H1 (cell line): Measurements from ENCODE around the gene INPP5B.
"Not testable (repeated sequence)": the region's sequence is repeated elsewhere in the genome, so short reads cannot be mapped to it uniquely, and the experiment has no call there.

ENCODE experiments used
- CEBPB ChIP-seq: IDR thresholded peaks from 2 replicates; pipeline ENCODE4 v1.6.1; 2012; ENCODE audit warnings: low read depth, low read length
- EP300 ChIP-seq, 2 experiments: IDR thresholded peaks; 1 replicate in 1 of 2; 2 replicates in 1 of 2; pipeline ENCODE4 v1.6.1; 2011 to 2012; ENCODE audit warnings: low read depth in 2 of 2, low read length in 2 of 2, mild to moderate bottlenecking in 2 of 2, borderline replicate concordance in 1 of 2, inconsistent platforms in 1 of 2, moderate library complexity in 1 of 2
- EZH2 ChIP-seq: fragments of 200-600 bp; sonication (generic); IDR thresholded peaks from 2 replicates; pipeline ENCODE4 v1.7.1; 2012; ENCODE audit warnings: low read depth, mild to moderate bottlenecking, moderate library complexity, low read length, inconsistent platforms; ENCODE audit not compliant: severe bottlenecking
- RFX5 ChIP-seq: IDR thresholded peaks from 2 replicates; pipeline ENCODE4 v1.6.1; 2011; ENCODE audit warnings: low read depth, low read length, improper control_type of control experiment, borderline replicate concordance
- TEAD4 ChIP-seq: IDR thresholded peaks from 2 replicates; pipeline ENCODE4 v1.6.1; 2012; ENCODE audit warnings: low read depth, low read length, inconsistent platforms, mixed read lengths
- TF ChIP-seq, protein P1 (sequence below): IDR thresholded peaks from 2 replicates; pipeline ENCODE4 v1.6.1; 2011; ENCODE audit warnings: low read depth, mild to moderate bottlenecking, low read length; ENCODE audit not compliant: insufficient read depth
- TF ChIP-seq, protein P2 (sequence below), 3 experiments: IDR thresholded peaks; 1 replicate in 2 of 3; 2 replicates in 1 of 3; pipeline versions ENCODE4 v1.5.1 to v1.6.1; 2011; ENCODE audit warnings: low read length in 3 of 3, mild to moderate bottlenecking in 3 of 3, inconsistent platforms in 2 of 3, low read depth in 1 of 3, moderate library complexity in 1 of 3; ENCODE audit not compliant: insufficient read depth in 1 of 3; ENCODE audit errors: control extremely low read depth in 1 of 3
- TF ChIP-seq, protein P3 (sequence below): IDR thresholded peaks from 2 replicates; pipeline ENCODE4 v1.6.1; 2011; ENCODE audit warnings: low read length, improper control_type of control experiment

DNA sequence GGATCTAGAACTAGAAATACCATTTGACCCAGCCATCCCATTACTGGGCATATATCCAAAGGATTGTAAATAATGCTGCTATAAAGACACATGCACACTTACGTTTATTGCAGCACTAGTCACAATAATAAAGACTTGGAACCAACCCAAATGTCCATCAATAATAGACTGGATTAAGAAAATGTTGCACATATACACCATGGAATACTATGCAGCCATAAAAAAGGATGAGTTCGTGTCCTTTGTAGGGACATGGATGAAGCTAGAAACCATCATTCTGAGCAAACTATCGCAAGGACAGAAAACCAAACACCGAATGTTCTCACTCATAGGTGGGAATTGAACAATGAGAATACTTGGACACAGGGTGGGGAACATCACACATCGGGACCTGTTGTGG, 26.8 kb upstream of the INPP5B start:
- not testable (repeated sequence) for TF ChIP-seq EP300 (IDR thresholded peaks at IDR 0.05; ENCODE audit: borderline replicate concordance in 1 of 2, low read depth in 2 of 2, low read length in 2 of 2); RFX5; CEBPB; TEAD4; EZH2
- TF ChIP-seq, protein P1, sequence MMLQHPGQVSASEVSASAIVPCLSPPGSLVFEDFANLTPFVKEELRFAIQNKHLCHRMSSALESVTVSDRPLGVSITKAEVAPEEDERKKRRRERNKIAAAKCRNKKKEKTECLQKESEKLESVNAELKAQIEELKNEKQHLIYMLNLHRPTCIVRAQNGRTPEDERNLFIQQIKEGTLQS, result not testable (repeated sequence)
- TF ChIP-seq, protein P2, sequence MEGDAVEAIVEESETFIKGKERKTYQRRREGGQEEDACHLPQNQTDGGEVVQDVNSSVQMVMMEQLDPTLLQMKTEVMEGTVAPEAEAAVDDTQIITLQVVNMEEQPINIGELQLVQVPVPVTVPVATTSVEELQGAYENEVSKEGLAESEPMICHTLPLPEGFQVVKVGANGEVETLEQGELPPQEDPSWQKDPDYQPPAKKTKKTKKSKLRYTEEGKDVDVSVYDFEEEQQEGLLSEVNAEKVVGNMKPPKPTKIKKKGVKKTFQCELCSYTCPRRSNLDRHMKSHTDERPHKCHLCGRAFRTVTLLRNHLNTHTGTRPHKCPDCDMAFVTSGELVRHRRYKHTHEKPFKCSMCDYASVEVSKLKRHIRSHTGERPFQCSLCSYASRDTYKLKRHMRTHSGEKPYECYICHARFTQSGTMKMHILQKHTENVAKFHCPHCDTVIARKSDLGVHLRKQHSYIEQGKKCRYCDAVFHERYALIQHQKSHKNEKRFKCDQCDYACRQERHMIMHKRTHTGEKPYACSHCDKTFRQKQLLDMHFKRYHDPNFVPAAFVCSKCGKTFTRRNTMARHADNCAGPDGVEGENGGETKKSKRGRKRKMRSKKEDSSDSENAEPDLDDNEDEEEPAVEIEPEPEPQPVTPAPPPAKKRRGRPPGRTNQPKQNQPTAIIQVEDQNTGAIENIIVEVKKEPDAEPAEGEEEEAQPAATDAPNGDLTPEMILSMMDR (IDR thresholded peaks at IDR 0.05; ENCODE audit: control extremely low read depth in 1 of 3, insufficient read depth in 1 of 3, low read depth in 1 of 3, low read length in 3 of 3), result not testable (repeated sequence)
- TF ChIP-seq, protein P3, sequence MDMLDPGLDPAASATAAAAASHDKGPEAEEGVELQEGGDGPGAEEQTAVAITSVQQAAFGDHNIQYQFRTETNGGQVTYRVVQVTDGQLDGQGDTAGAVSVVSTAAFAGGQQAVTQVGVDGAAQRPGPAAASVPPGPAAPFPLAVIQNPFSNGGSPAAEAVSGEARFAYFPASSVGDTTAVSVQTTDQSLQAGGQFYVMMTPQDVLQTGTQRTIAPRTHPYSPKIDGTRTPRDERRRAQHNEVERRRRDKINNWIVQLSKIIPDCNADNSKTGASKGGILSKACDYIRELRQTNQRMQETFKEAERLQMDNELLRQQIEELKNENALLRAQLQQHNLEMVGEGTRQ, result not testable (repeated sequence)
